Glutamatergic neuron (in vitro differentiated cells): ENCODE data around the gene TBC1D22A. TPM values are rescaled to one million over a fixed set of nuclear protein-coding genes. Genes with fewer than 3 reads are reported as not detected.

ENCODE experiments used
- DNase-seq: peaks from one replicate; pipeline ENCODE4 v3.0.0; 2022
- H3K27ac Mint-ChIP-seq: one replicate; pipeline ENCODE4 v1.8.0; 2020; ENCODE audit warnings: mild to moderate bottlenecking, mixed read lengths, inconsistent platforms; ENCODE audit not compliant: unreplicated experiment
- H3K27me3 Mint-ChIP-seq: one replicate; pipeline ENCODE4 v1.8.0; 2020; ENCODE audit warnings: mild to moderate bottlenecking, moderate library complexity, mixed read lengths, inconsistent platforms; ENCODE audit not compliant: unreplicated experiment
- H3K36me3 Mint-ChIP-seq: one replicate; pipeline ENCODE4 v1.8.0; 2020; ENCODE audit warnings: mild to moderate bottlenecking, mixed read lengths, inconsistent platforms; ENCODE audit not compliant: unreplicated experiment
- H3K4me1 Mint-ChIP-seq: one replicate; pipeline ENCODE4 v1.8.0; 2020; ENCODE audit warnings: mild to moderate bottlenecking, low read depth, mixed read lengths, inconsistent platforms; ENCODE audit not compliant: unreplicated experiment
- H3K4me3 Mint-ChIP-seq: one replicate; pipeline ENCODE4 v1.8.0; 2020; ENCODE audit warnings: mild to moderate bottlenecking, mixed read lengths, inconsistent platforms; ENCODE audit not compliant: unreplicated experiment
- H3K9me3 Mint-ChIP-seq: one replicate; pipeline ENCODE4 v1.8.0; 2020; ENCODE audit warnings: mild to moderate bottlenecking, moderate library complexity, mixed read lengths, inconsistent platforms; ENCODE audit not compliant: unreplicated experiment
- total RNA-seq: library from RNA; stranded (reverse); fragmentation: NEBNext Ultra II Directional; extraction: Animal tissue kit (Norgen Biotek cat#: 25700); gene quantifications from one replicate; pipeline ENCODE4 v1.2.1, GENCODE V29; 2021; ENCODE audit not compliant: unreplicated experiment
- TF ChIP-seq, protein P1 (sequence below): fragments of 200-600 bp; sonication (generic); IDR thresholded peaks from one replicate; pipeline ENCODE4 v1.5.0; 2021; ENCODE audit not compliant: partially characterized antibody, unreplicated experiment

TBC1D22A gene
- total RNA-seq, 1 donor from 2014 or later = 23.0 TPM

DNA sequence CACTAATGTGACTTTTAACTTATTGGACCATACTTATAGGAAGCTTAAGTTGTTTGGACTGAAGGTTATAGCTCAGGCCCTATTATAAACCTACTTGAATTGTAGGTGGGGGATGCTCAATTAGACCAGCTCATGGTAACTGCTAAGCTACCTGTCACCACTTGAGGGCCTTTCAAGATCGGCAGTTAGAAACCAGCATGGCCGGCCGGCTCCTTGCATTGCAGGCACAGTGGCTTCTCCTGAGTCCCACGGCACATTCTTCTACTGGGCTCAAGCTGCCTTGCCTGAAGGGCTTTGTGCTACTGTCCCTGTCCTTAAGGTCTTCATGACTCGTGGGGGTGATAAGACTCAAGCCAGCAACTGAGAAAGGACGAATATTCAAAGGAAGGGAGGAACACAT is 70.8 kb downstream of the TBC1D22A start:
- DNase-seq = no peak
- no peak overlapping the region for H3K27ac Mint-ChIP-seq
- TF ChIP-seq, protein P1, sequence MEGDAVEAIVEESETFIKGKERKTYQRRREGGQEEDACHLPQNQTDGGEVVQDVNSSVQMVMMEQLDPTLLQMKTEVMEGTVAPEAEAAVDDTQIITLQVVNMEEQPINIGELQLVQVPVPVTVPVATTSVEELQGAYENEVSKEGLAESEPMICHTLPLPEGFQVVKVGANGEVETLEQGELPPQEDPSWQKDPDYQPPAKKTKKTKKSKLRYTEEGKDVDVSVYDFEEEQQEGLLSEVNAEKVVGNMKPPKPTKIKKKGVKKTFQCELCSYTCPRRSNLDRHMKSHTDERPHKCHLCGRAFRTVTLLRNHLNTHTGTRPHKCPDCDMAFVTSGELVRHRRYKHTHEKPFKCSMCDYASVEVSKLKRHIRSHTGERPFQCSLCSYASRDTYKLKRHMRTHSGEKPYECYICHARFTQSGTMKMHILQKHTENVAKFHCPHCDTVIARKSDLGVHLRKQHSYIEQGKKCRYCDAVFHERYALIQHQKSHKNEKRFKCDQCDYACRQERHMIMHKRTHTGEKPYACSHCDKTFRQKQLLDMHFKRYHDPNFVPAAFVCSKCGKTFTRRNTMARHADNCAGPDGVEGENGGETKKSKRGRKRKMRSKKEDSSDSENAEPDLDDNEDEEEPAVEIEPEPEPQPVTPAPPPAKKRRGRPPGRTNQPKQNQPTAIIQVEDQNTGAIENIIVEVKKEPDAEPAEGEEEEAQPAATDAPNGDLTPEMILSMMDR = no peak
- H3K36me3 Mint-ChIP-seq = peaks cover 18% of the 10 kb centered on the region
- peaks cover 7% of the 10 kb centered on the region for H3K9me3 Mint-ChIP-seq
- no peak overlapping the region for H3K4me3 Mint-ChIP-seq
- peaks cover 6% of the 10 kb centered on the region for H3K4me1 Mint-ChIP-seq
- H3K27me3 Mint-ChIP-seq = no peaks in the 10 kb centered on the region

DNA sequence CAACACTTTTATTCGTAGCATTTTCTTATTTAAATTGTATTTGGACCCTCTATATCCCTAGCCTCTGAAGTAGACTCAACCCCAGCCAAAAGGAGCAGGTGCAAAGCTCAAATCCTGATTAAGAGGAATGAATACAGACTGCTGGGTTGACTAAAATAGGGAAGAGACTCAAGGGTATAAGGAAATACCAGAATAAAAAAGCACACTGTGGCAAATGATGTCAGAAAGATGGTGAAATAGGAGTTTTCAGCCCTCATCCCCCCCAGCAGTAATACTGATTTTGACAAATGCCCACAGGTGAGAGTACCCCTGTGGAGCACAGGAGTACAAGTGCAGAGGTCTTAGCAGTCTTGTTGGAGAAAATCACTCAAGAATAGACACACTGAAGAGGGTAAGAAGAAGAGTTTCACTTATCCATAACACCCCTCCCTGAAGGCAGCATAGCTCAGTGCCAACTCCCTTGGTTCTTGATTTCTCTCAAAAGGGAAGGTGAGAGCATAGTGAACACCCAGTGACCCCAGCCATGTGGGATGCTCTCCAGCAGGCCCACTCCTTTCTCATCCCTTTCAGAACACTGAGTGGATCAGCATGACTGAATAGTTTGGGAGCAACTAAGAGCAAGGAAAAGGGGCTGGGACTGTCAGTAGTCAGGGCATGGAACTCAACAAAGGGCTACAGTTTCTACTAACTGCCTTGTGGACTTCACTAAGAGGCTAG is 71.7 kb downstream of the TBC1D22A start:
- H3K9me3 Mint-ChIP-seq = peaks cover 7% of the 10 kb centered on the region
- TF ChIP-seq, protein P1 = no peak
- H3K36me3 Mint-ChIP-seq = peaks cover 18% of the 10 kb centered on the region
- H3K4me3 Mint-ChIP-seq = no peak overlapping the region
- no peak overlapping the region for H3K27ac Mint-ChIP-seq
- no peaks in the 10 kb centered on the region for H3K27me3 Mint-ChIP-seq
- no peak for DNase-seq
- peaks cover 4% of the 10 kb centered on the region for H3K4me1 Mint-ChIP-seq

DNA sequence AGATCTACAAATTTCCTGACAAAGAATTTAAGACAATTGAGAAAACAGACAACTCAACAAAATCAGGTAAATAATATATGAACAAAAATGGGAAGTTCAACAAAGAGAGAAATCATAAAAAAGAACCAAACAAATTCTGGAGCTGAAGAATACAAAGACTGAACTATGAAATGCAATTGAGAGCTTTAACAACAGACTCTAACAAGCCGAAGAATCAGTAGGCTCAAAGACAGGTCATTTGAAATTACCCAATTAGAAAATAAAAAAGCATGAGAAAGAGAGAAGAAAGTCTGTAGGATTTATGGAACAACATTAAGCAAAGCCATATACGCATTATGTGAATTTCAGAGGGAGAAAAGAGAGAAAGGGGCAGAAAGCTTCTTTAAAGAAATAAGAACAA is 72.8 kb downstream of the TBC1D22A start:
- Mint-ChIP-seq H3K27ac (no peak overlapping the region), H3K4me1 (no peaks in the 10 kb centered on the region)

DNA sequence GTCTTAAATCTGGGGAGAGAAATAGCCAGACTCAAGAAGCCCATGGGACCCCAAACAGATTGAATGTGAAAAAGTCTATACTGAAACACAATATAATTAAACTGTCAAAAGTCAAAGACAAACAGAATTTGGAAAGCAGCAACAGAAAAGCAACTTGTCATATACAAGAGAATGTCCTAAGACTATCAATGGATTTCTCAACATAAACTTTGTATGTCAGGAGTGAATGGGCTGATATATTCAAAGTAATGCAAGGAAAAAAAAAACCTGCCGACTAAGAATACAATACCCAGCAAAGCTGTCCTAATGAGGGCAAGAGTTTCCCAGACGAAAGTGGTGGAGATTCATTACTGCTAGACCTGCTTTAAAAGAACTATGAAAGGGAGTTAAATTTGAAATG is 73.2 kb downstream of the TBC1D22A start:
- H3K27ac Mint-ChIP-seq = no peak overlapping the region
- no peaks in the 10 kb centered on the region for H3K4me1 Mint-ChIP-seq
- DNase-seq = no peak
- TF ChIP-seq, protein P1 = no peak
- H3K4me3 Mint-ChIP-seq = no peak overlapping the region
- peaks cover 10% of the 10 kb centered on the region for H3K9me3 Mint-ChIP-seq
- H3K27me3 Mint-ChIP-seq = no peaks in the 10 kb centered on the region
- H3K36me3 Mint-ChIP-seq = peaks cover 18% of the 10 kb centered on the region

More for the DNA sequence above, 72.8 kb downstream of the TBC1D22A start:
- TF ChIP-seq, protein P1 = no peak
- Mint-ChIP-seq H3K36me3 (peaks cover 18% of the 10 kb centered on the region), H3K27me3 (no peaks in the 10 kb centered on the region), H3K4me3 (no peak overlapping the region), H3K9me3 (peaks cover 11% of the 10 kb centered on the region)
- DNase-seq = no peak

DNA sequence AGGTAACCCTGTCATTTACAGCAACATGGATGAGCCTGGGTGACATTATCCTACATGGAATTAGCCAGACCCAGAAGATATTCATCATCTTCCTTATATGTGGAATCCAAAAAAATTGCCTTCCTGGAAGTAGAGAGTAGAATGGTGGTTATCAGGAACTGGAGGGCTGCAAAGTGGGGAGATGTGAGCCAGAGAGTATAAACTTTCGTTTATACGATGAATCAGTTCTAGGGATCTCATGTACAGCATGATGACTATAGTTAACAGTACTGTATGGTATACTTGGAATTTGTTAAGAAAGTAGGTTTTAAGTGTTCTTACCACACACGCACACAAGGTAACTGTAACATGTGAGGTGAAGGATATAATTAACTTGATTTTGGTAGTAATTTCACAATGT is 79.1 kb downstream of the TBC1D22A start:
- peaks cover 8% of the 10 kb centered on the region for H3K9me3 Mint-ChIP-seq
- peaks cover 10% of the 10 kb centered on the region for H3K36me3 Mint-ChIP-seq
- no peak for DNase-seq
- H3K27ac Mint-ChIP-seq = no peak overlapping the region
- peaks cover 6% of the 10 kb centered on the region for H3K4me1 Mint-ChIP-seq
- H3K27me3 Mint-ChIP-seq = peaks cover 2% of the 10 kb centered on the region
- TF ChIP-seq, protein P1 = no peak
- H3K4me3 Mint-ChIP-seq = no peak overlapping the region
